GM12874 (cell line): ENCODE data around the gene NAPA.

Experiments used
- CTCF ChIP-seq: IDR thresholded peaks from 2 replicates; pipeline ENCODE4 v1.5.1; 2011; ENCODE audit warnings: low read depth, mild to moderate bottlenecking, control low read depth, low read length, moderate library complexity; ENCODE audit not compliant: insufficient read depth

Gene NAPA

GRCh38 chr19:47499371-47499770 is 15.5 kb downstream of the NAPA start:
- TF ChIP-seq CTCF = no peak

GRCh38 chr19:47498561-47498960 is 16.3 kb downstream of the NAPA start:
- no peak for TF ChIP-seq CTCF

- no peak for TF ChIP-seq CTCF
Observed at GRCh38 chr19:47497821-47498520, 16.9 kb downstream of the NAPA start.

GRCh38 chr19:47497050-47497766 is 17.7 kb downstream of the NAPA start:
- no peak for TF ChIP-seq CTCF

- no peak for TF ChIP-seq CTCF
Observed at GRCh38 chr19:47495478-47496372, 19.1 kb downstream of the NAPA start.

GRCh38 chr19:47494729-47495128 is 20.1 kb downstream of the NAPA start:
- TF ChIP-seq CTCF = no peak

- TF ChIP-seq CTCF = no peak
Observed at GRCh38 chr19:47494211-47494547, 20.7 kb downstream of the NAPA start.
